HEK293 (cell line): ENCODE measurements around the gene LIPH.

Source experiments
- ZBTB20 ChIP-seq: fragments of 450-650 bp; formaldehyde crosslinking; IDR thresholded peaks from 2 replicates; pipeline ENCODE4 v1.5.1; 2016; ENCODE audit warnings: missing biosample characterization, missing genetic modification characterization
- ZNF274 ChIP-seq, 2 experiments: fragments of 200-500 bp in 1 of 2; fragments of 450-650 bp in 1 of 2; sonication (Bioruptor generic) in 1 of 2; formaldehyde crosslinking in 1 of 2; IDR thresholded peaks; 2 replicates each; pipeline versions ENCODE4 v1.5.1 to v1.6.1; 2014 to 2016; ENCODE audit warnings: borderline replicate concordance in 1 of 2, inconsistent platforms in 1 of 2, low read length in 1 of 2, missing biosample characterization in 1 of 2, missing genetic modification characterization in 1 of 2
- ZNF362 ChIP-seq: fragments of 450-650 bp; formaldehyde crosslinking; IDR thresholded peaks from 2 replicates; pipeline ENCODE4 v1.5.1; 2016; ENCODE audit warnings: missing biosample characterization, missing genetic modification characterization
- TF ChIP-seq, protein P1 (sequence below): fragments of 450-650 bp; formaldehyde crosslinking; IDR thresholded peaks from 2 replicates; pipeline ENCODE4 v1.5.1; 2016; ENCODE audit warnings: missing biosample characterization, missing genetic modification characterization
- TF ChIP-seq, protein P2 (sequence below): fragments of 450-650 bp; formaldehyde crosslinking; IDR thresholded peaks from 2 replicates; pipeline ENCODE4 v1.5.1; 2016; ENCODE audit warnings: missing biosample characterization, missing genetic modification characterization
- TF ChIP-seq, protein P3 (sequence below): fragments of 450-650 bp; formaldehyde crosslinking; IDR thresholded peaks from 2 replicates; pipeline ENCODE4 v1.5.1; 2017; ENCODE audit warnings: missing biosample characterization, missing genetic modification characterization

- TF ChIP-seq, protein P1, sequence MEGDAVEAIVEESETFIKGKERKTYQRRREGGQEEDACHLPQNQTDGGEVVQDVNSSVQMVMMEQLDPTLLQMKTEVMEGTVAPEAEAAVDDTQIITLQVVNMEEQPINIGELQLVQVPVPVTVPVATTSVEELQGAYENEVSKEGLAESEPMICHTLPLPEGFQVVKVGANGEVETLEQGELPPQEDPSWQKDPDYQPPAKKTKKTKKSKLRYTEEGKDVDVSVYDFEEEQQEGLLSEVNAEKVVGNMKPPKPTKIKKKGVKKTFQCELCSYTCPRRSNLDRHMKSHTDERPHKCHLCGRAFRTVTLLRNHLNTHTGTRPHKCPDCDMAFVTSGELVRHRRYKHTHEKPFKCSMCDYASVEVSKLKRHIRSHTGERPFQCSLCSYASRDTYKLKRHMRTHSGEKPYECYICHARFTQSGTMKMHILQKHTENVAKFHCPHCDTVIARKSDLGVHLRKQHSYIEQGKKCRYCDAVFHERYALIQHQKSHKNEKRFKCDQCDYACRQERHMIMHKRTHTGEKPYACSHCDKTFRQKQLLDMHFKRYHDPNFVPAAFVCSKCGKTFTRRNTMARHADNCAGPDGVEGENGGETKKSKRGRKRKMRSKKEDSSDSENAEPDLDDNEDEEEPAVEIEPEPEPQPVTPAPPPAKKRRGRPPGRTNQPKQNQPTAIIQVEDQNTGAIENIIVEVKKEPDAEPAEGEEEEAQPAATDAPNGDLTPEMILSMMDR, result no peak
- TF ChIP-seq ZBTB20 (tag by site-specific recombination) (no peak), ZNF274 (IDR thresholded peaks at IDR 0.05; ENCODE audit: low read length) (no peak), ZNF274 (tag by site-specific recombination; IDR thresholded peaks at IDR 0.05; ENCODE audit: borderline replicate concordance) (no peak), ZNF362 (tag by site-specific recombination) (no peak)
- TF ChIP-seq, protein P2, sequence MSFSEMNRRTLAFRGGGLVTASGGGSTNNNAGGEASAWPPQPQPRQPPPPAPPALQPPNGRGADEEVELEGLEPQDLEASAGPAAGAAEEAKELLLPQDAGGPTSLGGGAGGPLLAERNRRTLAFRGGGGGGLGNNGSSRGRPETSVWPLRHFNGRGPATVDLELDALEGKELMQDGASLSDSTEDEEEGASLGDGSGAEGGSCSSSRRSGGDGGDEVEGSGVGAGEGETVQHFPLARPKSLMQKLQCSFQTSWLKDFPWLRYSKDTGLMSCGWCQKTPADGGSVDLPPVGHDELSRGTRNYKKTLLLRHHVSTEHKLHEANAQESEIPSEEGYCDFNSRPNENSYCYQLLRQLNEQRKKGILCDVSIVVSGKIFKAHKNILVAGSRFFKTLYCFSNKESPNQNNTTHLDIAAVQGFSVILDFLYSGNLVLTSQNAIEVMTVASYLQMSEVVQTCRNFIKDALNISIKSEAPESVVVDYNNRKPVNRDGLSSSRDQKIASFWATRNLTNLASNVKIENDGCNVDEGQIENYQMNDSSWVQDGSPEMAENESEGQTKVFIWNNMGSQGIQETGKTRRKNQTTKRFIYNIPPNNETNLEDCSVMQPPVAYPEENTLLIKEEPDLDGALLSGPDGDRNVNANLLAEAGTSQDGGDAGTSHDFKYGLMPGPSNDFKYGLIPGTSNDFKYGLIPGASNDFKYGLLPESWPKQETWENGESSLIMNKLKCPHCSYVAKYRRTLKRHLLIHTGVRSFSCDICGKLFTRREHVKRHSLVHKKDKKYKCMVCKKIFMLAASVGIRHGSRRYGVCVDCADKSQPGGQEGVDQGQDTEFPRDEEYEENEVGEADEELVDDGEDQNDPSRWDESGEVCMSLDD (tag by site-specific recombination), result no peak
- TF ChIP-seq, protein P3, sequence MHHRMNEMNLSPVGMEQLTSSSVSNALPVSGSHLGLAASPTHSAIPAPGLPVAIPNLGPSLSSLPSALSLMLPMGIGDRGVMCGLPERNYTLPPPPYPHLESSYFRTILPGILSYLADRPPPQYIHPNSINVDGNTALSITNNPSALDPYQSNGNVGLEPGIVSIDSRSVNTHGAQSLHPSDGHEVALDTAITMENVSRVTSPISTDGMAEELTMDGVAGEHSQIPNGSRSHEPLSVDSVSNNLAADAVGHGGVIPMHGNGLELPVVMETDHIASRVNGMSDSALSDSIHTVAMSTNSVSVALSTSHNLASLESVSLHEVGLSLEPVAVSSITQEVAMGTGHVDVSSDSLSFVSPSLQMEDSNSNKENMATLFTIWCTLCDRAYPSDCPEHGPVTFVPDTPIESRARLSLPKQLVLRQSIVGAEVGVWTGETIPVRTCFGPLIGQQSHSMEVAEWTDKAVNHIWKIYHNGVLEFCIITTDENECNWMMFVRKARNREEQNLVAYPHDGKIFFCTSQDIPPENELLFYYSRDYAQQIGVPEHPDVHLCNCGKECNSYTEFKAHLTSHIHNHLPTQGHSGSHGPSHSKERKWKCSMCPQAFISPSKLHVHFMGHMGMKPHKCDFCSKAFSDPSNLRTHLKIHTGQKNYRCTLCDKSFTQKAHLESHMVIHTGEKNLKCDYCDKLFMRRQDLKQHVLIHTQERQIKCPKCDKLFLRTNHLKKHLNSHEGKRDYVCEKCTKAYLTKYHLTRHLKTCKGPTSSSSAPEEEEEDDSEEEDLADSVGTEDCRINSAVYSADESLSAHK (tag by site-specific recombination), result no peak
These were observed 34.8 kb downstream of the LIPH start for GRCh38 chr3:185517387-185518130.
